Hematopoietic multipotent progenitor cell treated with erythropoietin and hydrocortisone succinate and interleukin-3 and kit ligand, for 15 days (in vitro differentiated cells): ENCODE results near the gene ALKBH3.

ENCODE experiments used
- DNase-seq: peaks from one replicate; pipeline ENCODE4 v3.0.0-alpha.2; 2015; ENCODE audit warnings: low spot score

Gene ALKBH3

GRCh38 chr11:43880640-43881159, at the start of gene ALKBH3:
Gene ALKBH3 (plus strand): TSS chr11:43880831. CDS start chr11:43882653, 1,822 bp downstream.
- peak; percentile 76 for DNase-seq

GRCh38 chr11:43830928-43831440, 49.6 kb upstream of the ALKBH3 start:
- DNase-seq: no peak

DNA sequence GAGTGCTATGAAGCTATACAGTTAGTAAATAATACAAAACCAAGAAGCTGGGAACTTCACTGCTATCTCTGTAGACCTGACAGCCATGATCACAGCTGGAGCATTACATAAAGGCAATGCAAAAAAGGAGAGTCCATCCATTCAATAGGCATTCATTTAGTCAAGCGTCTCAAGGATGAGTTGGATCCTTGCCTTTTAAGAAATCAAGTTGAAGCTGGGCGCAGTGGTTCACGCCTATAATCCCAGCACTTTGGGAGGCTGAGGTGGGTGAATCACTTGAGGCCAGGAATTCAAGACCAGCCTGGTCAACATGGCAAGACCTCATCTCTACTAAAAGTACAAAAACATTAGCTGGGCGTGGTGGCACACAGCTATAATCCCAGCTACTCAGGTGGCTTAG, 48.1 kb upstream of the ALKBH3 start:
- no peak for DNase-seq

DNA sequence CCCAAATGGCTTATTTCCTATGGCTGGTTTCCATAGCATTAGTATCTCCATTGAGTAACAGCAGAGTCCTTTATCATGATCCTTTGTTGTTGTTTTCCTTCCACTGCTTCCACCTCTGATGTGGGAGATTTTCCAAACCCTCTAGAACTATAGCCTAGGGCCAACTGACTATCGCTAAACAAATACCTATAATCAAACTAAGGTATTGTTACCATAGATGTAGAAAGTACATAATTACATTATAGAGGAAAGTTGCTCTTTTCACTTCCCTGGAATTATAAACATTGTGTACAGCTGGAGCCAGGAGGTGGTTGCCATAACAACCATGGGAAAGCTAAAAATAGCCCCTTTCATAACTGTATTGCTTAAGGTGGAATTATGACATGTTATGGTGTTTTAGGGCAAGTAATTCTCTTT, 47.0 kb upstream of the ALKBH3 start:
- no peak for DNase-seq

DNA sequence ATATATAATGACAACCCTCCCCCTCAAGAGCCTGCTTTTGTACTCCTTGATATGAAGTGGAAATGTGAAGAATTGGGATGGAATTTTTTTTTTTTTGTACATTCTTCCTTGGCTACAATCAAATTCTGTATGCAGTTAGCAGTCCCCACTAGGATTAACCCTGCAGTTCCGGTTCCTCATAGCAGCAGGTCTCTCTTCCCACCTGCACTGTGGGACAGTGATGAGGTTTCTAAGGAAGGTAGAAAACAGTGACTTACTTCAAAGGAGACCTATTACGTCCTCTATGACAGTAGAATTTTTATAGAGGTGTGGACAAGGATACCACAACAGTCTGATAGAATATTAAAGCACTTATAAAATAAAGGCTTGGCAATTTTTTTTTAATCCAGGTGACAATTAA, 46.3 kb upstream of the ALKBH3 start:
- DNase-seq: no peak

DNA sequence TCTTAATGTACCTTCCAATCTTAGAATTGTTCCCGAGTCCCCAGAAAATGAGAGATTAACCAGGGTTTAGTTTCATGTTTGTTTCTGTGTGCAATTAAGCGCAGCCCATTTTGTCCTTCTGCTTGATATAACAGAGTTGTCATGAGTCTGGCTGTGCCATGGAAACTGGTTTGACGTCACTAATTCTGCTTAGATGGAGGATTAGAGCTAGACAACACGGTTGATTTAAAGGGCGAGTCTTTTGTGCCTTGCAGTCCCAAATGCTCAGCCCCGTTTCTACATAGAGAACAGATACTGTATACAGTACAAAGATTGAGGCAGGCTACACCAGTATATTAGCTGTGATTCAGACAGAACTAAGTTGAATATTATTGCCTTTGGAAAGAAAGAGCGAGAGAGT, 45.5 kb upstream of the ALKBH3 start:
- no peak for DNase-seq

- DNase-seq: no peak
Observed at GRCh38 chr11:43837879-43838278, 42.8 kb upstream of the ALKBH3 start.

- DNase-seq: no peak
Observed at GRCh38 chr11:43842021-43842420, 38.6 kb upstream of the ALKBH3 start.

DNA sequence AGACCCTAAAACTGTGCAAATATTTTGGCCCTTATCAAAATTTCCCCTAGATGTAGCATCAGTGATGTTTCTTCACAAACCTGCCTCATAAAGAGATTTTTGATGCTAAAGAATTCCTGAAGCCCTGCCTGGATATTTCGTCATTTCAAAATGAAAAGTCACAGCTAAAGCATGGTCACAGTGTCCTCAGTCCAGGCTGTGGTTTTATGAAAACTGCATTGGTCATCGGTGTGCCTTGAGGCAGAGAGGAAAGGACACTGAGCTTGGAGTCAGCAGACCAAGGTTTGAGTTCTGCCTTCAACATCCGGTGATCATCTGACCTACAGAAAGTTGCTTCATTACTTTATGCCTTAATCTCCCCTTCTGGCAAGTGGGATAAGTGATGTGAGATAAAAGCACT, 34.8 kb upstream of the ALKBH3 start:
- no peak for DNase-seq

GRCh38 chr11:43852057-43852636, 28.5 kb upstream of the ALKBH3 start:
- DNase-seq: peak; percentile 57

GRCh38 chr11:43853781-43854180, 26.9 kb upstream of the ALKBH3 start:
- DNase-seq: no peak

DNA sequence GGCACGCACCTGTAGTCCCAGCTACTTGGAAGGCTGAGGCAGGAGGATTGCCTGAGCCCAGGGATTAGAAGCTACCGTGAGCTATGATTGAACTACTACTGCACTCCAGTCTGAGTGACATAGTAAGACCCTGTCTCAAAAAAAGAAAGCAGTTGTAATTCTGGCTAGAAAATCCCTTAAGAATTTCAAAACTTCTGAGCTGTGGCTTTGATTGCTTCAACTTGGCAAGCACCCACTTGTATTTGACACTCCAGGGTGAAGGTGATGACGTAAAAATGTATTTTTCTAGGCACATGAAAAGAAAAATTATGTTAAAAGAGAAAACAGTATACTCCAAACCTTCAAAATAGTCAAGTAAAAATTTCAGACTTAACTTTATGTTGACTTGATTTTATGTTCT, 23.6 kb upstream of the ALKBH3 start:
- DNase-seq: no peak

- no peak for DNase-seq
Observed at GRCh38 chr11:43861141-43861540, 19.5 kb upstream of the ALKBH3 start.

- no peak for DNase-seq
Observed at GRCh38 chr11:43866520-43866919, 14.1 kb upstream of the ALKBH3 start.

DNA sequence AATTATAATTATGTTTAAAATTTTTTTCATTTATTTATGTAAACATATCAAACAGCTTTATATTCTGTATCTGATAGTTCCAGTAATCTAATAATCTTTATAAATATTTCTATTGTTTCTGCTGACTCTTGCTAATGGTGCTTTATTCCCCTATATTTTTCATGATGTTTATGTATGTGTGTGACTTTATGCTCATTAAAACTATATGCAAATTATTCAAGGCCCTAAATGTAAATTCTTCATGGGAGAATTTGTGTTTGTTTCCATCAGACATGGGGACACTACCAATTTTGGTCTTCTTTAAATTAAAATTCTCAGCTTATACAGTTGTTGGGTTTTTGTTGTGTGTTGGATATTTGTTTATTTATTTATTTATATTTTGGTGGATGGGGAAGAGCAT, 13.7 kb upstream of the ALKBH3 start:
- no peak for DNase-seq

- peak; percentile 10 for DNase-seq
Observed at GRCh38 chr11:43868852-43869567, 11.6 kb upstream of the ALKBH3 start.

GRCh38 chr11:43871051-43871450, 9.6 kb upstream of the ALKBH3 start:
- DNase-seq: no peak

DNA sequence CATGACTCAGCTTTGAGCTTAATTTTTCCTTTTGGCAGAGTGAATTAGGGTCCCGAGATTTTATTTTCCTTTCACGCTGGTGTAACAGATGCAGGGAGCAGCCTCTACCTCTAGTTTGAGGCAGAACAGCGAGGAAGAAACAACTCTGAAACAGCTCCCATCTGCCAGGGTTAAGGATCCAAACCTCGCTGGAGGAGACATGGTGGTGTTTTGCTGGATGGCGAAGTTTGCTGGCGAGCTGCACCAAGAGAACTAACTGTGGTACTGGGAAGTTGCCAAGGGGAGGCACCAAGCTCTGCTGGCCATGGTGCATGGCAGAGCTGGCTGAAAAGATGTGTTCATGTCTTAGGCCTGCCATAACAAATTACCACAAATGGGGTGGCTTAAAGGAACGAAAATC, 7.6 kb upstream of the ALKBH3 start:
- no peak for DNase-seq

- no peak for DNase-seq
Observed at GRCh38 chr11:43874078-43874477, 6.6 kb upstream of the ALKBH3 start.

DNA sequence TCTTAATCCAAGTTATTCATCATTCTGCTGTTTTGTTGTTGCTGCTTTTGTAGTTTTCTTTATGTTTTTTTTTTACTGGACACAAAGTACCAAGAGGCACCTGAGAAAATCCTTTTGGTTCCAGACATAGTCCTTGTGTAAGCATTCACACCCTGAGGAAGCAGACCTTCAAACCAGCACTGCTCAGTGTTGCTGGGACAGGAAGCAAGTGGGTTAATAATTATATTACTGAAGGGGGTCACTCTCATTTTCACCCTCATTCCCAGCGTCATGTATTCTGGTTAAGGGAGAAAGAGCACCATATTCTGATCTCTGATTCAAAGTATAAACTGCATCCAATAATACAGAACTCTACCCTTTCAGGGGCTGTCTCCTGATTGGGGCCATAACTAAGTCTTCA, 5.9 kb upstream of the ALKBH3 start:
- DNase-seq: no peak

DNA sequence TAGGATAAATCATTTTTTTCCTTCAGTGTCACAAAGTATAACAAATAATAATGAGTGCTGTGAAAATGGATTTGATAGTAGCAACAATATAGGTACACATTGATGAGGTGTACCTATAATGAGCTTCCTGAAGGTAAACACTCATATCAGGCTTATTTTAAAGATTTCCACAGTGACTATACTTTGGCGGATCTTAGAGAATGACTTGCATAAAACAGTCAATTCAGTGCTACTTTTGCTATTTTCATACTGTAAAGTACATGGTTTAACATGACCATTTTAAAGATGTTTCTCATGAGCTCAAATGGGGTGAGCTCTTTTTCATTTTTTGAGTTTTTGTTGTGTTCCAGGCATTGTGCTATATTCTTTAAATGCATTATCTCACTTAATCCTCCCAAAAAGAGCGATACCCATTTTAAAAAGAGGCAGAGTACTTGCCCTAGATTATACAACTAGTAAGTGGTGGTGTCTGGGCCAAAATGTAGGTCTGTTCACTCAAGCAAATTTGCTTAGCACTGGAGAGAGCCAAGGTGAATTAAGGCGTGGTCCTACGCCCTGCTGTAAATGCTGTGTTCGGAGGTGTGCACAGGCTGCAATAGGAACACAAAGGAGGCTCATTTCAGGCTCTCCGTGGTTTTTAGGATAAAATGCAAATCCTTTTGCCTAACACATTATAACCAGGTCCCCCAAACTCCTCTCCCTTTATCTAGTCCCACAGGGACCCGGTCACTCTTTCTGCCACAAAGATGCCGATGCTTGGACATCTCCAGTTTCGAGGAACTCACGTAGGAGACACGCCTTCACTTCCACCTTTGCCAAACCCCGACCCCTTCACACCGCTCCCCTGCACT, 617 bp upstream of the ALKBH3 start:
- no peak for DNase-seq

GRCh38 chr11:43892851-43893250, 12.2 kb downstream of the ALKBH3 start:
- DNase-seq: no peak

GRCh38 chr11:43894546-43894945, 13.9 kb downstream of the ALKBH3 start:
- DNase-seq: no peak
